Central memory CD8-positive, alpha-beta T cell (primary cell): ENCODE measurements around the gene ARHGAP40.

Experiments used
- ATAC-seq: fragments of 150-1000 bp; cut with Tn5 transposase; replicated peaks from 2 replicates; pipeline ENCODE4 v1.10.0; 2022; ENCODE audit warnings: mild to moderate bottlenecking, moderate FRiP score, moderate number of reproducible peaks; ENCODE audit not compliant: poor library complexity, severe bottlenecking; ENCODE audit errors: extremely low read depth
- DNase-seq, 2 donors: peaks; one replicate each; pipeline ENCODE4 v3.0.0; 2021; ENCODE audit warnings: low spot score in 2 of 2
- H3K27ac Mint-ChIP-seq: one replicate; pipeline ENCODE4 v1.8.0; 2022; ENCODE audit warnings: low read depth, mild to moderate bottlenecking, moderate library complexity, mixed read lengths
- H3K27me3 Mint-ChIP-seq: one replicate; pipeline ENCODE4 v1.8.0; 2022; ENCODE audit warnings: mixed read lengths
- H3K36me3 Mint-ChIP-seq: one replicate; pipeline ENCODE4 v1.8.0; 2022; ENCODE audit warnings: mild to moderate bottlenecking, moderate library complexity, mixed read lengths; ENCODE audit not compliant: insufficient read depth
- H3K4me1 Mint-ChIP-seq: one replicate; pipeline ENCODE4 v1.8.0; 2022; ENCODE audit warnings: mixed read lengths
- H3K4me3 Mint-ChIP-seq: one replicate; pipeline ENCODE4 v1.8.0; 2022; ENCODE audit warnings: mild to moderate bottlenecking, moderate library complexity, mixed read lengths
- H3K9me3 Mint-ChIP-seq: one replicate; pipeline ENCODE4 v1.8.0; 2022; ENCODE audit warnings: mixed read lengths

The ARHGAP40 gene

DNA sequence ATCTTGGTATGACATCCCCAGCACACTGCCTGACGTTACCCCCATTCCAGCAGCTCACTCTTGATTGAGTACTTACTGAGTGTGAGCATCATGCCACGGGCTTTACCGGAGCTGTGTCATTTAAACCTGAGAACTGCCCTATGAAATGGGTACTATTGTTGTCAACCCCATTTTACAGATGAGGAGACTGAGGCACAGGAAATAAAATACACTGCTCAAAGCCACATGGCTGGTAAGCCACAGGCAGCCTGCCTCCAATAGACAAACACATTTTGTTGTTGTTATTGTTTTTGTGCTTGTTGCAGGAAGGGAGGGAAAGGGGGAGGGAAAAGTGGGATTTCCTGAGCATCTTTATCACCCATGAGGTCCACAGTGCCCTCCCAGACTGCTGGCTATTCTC lies 69.2 kb downstream of the ARHGAP40 start:
- Mint-ChIP-seq H3K9me3 (no peaks in the 10 kb centered on the region), H3K4me1 (peaks cover 17% of the 10 kb centered on the region), H3K4me3 (no peak overlapping the region), H3K27me3 (peaks cover 39% of the 10 kb centered on the region), H3K36me3 (peaks cover 2% of the 10 kb centered on the region), H3K27ac (no peak overlapping the region)
- no peak for ATAC-seq
- DNase-seq, result no peak

DNA sequence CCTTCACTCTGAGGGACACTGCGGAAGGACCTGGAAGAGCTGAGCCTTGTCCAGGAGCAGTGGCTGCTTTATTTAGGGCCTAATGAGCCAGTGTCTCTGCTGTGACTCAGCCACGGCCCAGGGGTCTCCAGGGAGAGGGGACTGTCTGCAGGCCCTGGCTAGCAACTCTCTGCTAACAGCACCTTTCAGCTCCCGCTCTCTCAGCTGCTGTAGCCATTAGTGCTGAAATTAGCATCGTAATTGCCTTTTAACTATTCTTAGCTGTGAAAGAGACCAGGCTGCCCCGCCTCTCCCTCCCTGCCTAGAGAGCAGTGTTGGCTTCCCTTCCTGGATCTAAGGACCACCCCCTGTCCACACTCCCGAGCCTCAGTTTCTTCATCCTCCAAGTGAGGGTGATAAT lies 69.6 kb downstream of the ARHGAP40 start:
- DNase-seq (no peak), ATAC-seq (no peak)
- peaks cover 35% of the 10 kb centered on the region for H3K27me3 Mint-ChIP-seq
- peaks cover 2% of the 10 kb centered on the region for H3K36me3 Mint-ChIP-seq
- no peaks in the 10 kb centered on the region for H3K9me3 Mint-ChIP-seq
- H3K27ac Mint-ChIP-seq, result no peak overlapping the region
- H3K4me3 Mint-ChIP-seq, result no peak overlapping the region
- H3K4me1 Mint-ChIP-seq, result peaks cover 17% of the 10 kb centered on the region

- Mint-ChIP-seq H3K27ac (no peak overlapping the region), H3K27me3 (peaks cover 32% of the 10 kb centered on the region), H3K4me1 (peaks cover 17% of the 10 kb centered on the region), H3K36me3 (peaks cover 2% of the 10 kb centered on the region), H3K9me3 (no peaks in the 10 kb centered on the region), H3K4me3 (no peak overlapping the region)
- no peak for ATAC-seq
- no peak for DNase-seq
These were observed 70.2 kb downstream of the ARHGAP40 start for GRCh38 chr20:38671701-38672292.

- H3K4me3 Mint-ChIP-seq, result no peak overlapping the region
- H3K36me3 Mint-ChIP-seq, result peaks cover 2% of the 10 kb centered on the region
- ATAC-seq (no peak), DNase-seq (no peak)
- no peaks in the 10 kb centered on the region for H3K9me3 Mint-ChIP-seq
- H3K27me3 Mint-ChIP-seq, result peaks cover 29% of the 10 kb centered on the region
- H3K27ac Mint-ChIP-seq, result no peak overlapping the region
- peaks cover 17% of the 10 kb centered on the region for H3K4me1 Mint-ChIP-seq
These were observed 70.9 kb downstream of the ARHGAP40 start for GRCh38 chr20:38672504-38672903.

DNA sequence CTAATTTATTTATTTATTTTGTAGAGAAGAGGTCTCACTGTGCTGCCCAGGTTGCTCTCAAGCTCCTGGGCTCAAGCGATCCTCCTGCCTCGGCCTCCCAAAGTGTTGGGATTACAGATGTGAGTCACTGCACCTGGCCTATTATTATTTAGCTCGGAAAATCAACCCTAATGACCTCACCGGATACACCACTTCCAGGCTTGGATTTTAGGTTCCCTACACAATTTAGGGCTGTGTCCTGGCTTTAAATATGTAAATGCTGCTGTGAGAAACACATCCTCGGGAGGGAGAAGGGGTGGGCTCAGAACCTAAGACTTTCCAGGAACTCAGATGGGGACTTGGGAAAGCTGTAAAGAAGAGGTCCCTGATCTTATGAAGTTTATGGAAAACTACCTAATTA lies 71.7 kb downstream of the ARHGAP40 start:
- ATAC-seq (no peak), DNase-seq (no peak)
- Mint-ChIP-seq H3K27ac (peak overlapping the region; percentile 73), H3K36me3 (peaks cover 2% of the 10 kb centered on the region), H3K4me3 (peak overlapping the region; percentile 83), H3K4me1 (peaks cover 17% of the 10 kb centered on the region), H3K27me3 (peaks cover 21% of the 10 kb centered on the region), H3K9me3 (no peaks in the 10 kb centered on the region)

- DNase-seq, result no peak
- H3K27ac Mint-ChIP-seq, result peak overlapping the region; percentile 73
- peak; percentile 11 for ATAC-seq
- no peaks in the 10 kb centered on the region for H3K9me3 Mint-ChIP-seq
- H3K4me1 Mint-ChIP-seq, result peaks cover 17% of the 10 kb centered on the region
- H3K36me3 Mint-ChIP-seq, result peaks cover 2% of the 10 kb centered on the region
- H3K27me3 Mint-ChIP-seq, result peaks cover 17% of the 10 kb centered on the region
- H3K4me3 Mint-ChIP-seq, result peak overlapping the region; percentile 83
These were observed 72.1 kb downstream of the ARHGAP40 start for GRCh38 chr20:38673725-38674091.

GRCh38 chr20:38674092-38674764 lies 72.6 kb downstream of the ARHGAP40 start:
- Mint-ChIP-seq H3K9me3 (no peaks in the 10 kb centered on the region), H3K27ac (peak overlapping the region; percentile 73), H3K36me3 (peaks cover 2% of the 10 kb centered on the region), H3K4me3 (peak overlapping the region; percentile 83), H3K4me1 (peaks cover 17% of the 10 kb centered on the region), H3K27me3 (peaks cover 12% of the 10 kb centered on the region)
- DNase-seq, result peak in 1 of 2 donors; percentile 24
- peak; percentile 85 for ATAC-seq

DNA sequence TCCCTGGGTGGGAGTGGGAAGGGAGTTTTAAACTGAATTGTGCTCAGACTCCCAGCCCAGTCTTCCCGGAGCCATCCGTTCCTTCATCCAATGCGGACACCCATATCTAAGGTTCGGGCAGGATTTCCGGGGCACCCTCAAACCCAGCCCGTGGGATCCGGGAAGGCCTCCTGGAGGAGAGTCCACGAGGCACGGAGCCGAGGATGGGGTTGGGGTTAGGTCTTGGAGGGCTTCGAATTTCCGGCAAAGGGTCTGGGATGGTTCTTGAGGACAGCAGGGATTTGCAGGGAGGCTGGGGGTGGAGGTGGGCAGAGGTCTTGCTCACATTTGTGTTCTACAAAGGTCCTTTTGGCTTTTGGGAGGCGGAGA lies 73.1 kb downstream of the ARHGAP40 start:
- Mint-ChIP-seq H3K27me3 (peaks cover 6% of the 10 kb centered on the region), H3K36me3 (peaks cover 2% of the 10 kb centered on the region), H3K4me3 (peak overlapping the region; percentile 83), H3K9me3 (no peaks in the 10 kb centered on the region), H3K4me1 (peaks cover 17% of the 10 kb centered on the region), H3K27ac (no peak overlapping the region)
- no peak for DNase-seq
- no peak for ATAC-seq

- Mint-ChIP-seq H3K4me3 (no peak overlapping the region), H3K36me3 (peaks cover 2% of the 10 kb centered on the region), H3K27me3 (peaks cover 16% of the 10 kb centered on the region), H3K4me1 (peaks cover 17% of the 10 kb centered on the region), H3K27ac (no peak overlapping the region), H3K9me3 (no peaks in the 10 kb centered on the region)
- ATAC-seq, result no peak
- no peak for DNase-seq
These were observed 75.0 kb downstream of the ARHGAP40 start for GRCh38 chr20:38676576-38676975.

- Mint-ChIP-seq H3K27ac (no peak overlapping the region), H3K4me1 (no peaks in the 10 kb centered on the region), H3K36me3 (no peaks in the 10 kb centered on the region), H3K27me3 (peaks cover 57% of the 10 kb centered on the region), H3K9me3 (no peaks in the 10 kb centered on the region), H3K4me3 (no peak overlapping the region)
- ATAC-seq (no peak), DNase-seq (no peak)
These were observed 79.1 kb downstream of the ARHGAP40 start for GRCh38 chr20:38680500-38681306.

GRCh38 chr20:38685271-38685670 lies 83.7 kb downstream of the ARHGAP40 start:
- H3K4me1 Mint-ChIP-seq, result no peaks in the 10 kb centered on the region
- no peaks in the 10 kb centered on the region for H3K9me3 Mint-ChIP-seq
- H3K27ac Mint-ChIP-seq, result no peak overlapping the region
- ATAC-seq, result no peak
- H3K36me3 Mint-ChIP-seq, result no peaks in the 10 kb centered on the region
- no peak for DNase-seq
- no peak overlapping the region for H3K4me3 Mint-ChIP-seq
- H3K27me3 Mint-ChIP-seq, result peaks cover 94% of the 10 kb centered on the region

GRCh38 chr20:38685853-38686473 lies 84.4 kb downstream of the ARHGAP40 start:
- DNase-seq (no peak), ATAC-seq (no peak)
- Mint-ChIP-seq H3K36me3 (no peaks in the 10 kb centered on the region), H3K4me1 (no peaks in the 10 kb centered on the region), H3K4me3 (no peak overlapping the region), H3K27me3 (peaks cover 94% of the 10 kb centered on the region), H3K9me3 (no peaks in the 10 kb centered on the region), H3K27ac (no peak overlapping the region)
